GM19467 (cell line): Measurements from ENCODE around the gene NSD1.
A peak's percentile ranks its signal among the peaks of the same experiment; 100 is the strongest.

ENCODE experiments used
- ATAC-seq: cut with Tn5 transposase; IDR thresholded peaks from one replicate; pipeline ENCODE4 v1.9.1; 2021; ENCODE audit warnings: mild to moderate bottlenecking, moderate library complexity; ENCODE audit not compliant: unreplicated experiment

Gene NSD1

GRCh38 chr5:177271113-177271512 lies 137.5 kb downstream of the NSD1 start:
- ATAC-seq, result no peak

DNA sequence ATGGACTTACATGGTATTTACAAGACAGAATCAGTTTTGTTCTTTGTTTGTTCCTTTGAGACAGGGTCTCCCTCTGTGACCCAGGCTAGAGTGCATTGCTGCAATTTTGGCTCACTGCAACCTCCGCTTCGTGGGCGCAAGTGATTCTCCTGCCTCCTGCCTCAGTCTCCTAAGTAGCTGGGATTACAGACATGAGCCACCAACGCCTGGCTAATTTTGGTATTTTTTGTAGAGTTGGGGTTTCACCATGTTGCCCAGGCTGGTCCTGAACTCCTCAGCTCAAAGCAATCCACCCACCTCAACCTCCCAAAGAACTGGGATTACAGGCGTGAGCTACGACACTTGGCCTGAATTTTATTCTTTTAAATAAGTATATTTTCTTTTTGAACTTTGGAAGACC lies 142.3 kb downstream of the NSD1 start:
- no peak for ATAC-seq

- ATAC-seq, result no peak
Observed at GRCh38 chr5:177276886-177277285, 143.3 kb downstream of the NSD1 start.

DNA sequence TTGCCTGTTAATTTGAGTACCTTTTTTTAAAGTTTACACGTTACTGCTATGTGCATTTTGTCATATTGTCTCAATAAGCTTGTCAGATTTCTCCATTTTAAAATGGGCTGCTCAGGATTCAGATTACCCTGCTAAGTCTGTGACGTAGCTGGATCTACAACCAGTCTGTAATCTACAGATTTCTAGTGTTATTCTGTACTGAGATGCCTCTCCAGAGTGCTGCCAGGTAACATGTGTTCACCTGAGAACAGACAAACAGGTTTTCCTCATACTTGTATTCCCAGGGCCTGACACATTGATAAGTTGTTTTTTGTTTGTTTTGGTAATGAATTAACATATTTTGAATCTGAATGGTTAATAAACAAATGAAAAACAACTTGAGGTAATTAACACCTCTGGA lies 154.6 kb downstream of the NSD1 start:
- ATAC-seq, result no peak

DNA sequence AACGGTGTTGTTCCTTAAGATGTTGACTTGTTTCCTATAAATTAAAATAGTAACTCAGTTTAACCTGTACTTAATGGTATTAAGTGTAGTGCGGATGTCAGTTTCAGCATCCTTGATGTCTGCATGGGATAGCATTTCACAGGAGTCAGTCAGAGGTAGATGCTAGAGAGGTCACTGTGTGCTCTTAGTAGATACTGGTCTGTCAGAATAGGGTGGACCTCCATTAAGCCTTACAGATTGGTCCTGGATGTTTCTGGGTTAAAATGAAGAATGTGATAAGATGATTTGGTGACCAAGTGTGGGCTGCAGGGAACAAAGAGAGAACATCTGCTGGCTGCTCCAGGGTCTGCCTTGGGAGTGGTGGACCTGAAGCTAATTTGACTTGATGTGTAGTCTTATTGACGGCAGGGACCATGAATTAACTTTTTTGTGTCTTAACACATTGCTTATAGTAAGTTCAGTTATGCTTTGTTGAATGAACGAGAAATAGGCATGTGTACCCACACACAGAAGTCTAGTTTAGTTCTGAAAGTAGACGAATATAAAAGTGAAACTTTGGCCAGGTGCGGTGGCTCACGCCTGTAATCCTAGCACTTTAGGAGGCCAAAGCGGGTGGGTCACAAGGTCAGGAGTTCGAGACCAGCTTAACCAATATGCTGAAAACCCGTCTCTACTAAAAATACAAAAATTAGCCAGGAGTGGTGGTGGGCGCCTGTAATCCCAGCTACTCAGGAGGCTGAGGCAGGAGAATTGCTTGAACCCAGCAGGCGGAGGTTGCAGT lies 157.4 kb downstream of the NSD1 start:
- ATAC-seq, result no peak

GRCh38 chr5:177291735-177292134 lies 158.2 kb downstream of the NSD1 start:
- ATAC-seq, result no peak

GRCh38 chr5:177293819-177294581 lies 160.4 kb downstream of the NSD1 start:
- no peak for ATAC-seq

- no peak for ATAC-seq
Observed at GRCh38 chr5:177294632-177295031, 161.1 kb downstream of the NSD1 start.

GRCh38 chr5:177295924-177296323 lies 162.4 kb downstream of the NSD1 start:
- no peak for ATAC-seq

- no peak for ATAC-seq
Observed at GRCh38 chr5:177296581-177296980, 163.0 kb downstream of the NSD1 start.

DNA sequence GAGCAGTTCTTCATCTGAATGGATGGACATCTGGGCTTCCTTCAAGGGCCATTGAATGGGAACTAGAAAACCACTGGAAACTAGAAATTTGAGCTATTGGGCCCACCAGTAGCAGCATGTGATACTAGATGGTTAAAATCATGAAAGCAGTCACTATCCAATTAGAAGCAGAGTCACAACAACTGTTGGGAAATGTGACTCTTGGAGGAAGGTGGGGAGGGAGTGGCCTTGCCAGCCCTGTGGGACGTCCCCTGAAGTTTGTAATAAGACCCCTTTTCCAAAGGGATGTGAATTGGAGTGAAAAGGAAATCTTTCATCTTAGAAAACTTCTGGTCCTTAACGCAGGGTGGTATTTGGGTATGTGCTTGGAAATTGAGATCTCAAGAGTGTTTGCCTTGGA lies 164.3 kb downstream of the NSD1 start:
- ATAC-seq, result no peak

DNA sequence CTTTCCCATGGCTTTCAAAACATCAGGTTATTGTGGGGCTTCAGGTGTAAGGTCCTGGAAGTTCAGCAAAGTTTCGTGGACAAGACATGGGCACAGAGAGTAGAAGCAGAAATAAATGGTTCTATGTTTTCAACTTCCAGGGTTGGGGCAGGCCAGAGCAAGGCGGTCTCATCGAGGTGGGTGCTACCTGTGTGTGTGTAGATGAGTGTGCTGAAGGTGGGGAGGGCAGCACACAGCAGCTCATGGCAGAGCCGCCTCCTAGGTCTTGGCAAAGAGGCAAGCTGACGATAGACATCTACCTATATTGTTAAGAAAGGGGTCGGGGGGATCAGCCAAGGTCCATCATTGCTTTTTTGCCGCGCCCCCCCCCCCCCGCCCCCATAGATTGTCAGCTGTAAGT lies 166.1 kb downstream of the NSD1 start:
- ATAC-seq, result no peak

GRCh38 chr5:177300236-177300880 lies 166.8 kb downstream of the NSD1 start:
- peak; percentile 39 for ATAC-seq

- no peak for ATAC-seq
Observed at GRCh38 chr5:177300951-177301350, 167.4 kb downstream of the NSD1 start.

DNA sequence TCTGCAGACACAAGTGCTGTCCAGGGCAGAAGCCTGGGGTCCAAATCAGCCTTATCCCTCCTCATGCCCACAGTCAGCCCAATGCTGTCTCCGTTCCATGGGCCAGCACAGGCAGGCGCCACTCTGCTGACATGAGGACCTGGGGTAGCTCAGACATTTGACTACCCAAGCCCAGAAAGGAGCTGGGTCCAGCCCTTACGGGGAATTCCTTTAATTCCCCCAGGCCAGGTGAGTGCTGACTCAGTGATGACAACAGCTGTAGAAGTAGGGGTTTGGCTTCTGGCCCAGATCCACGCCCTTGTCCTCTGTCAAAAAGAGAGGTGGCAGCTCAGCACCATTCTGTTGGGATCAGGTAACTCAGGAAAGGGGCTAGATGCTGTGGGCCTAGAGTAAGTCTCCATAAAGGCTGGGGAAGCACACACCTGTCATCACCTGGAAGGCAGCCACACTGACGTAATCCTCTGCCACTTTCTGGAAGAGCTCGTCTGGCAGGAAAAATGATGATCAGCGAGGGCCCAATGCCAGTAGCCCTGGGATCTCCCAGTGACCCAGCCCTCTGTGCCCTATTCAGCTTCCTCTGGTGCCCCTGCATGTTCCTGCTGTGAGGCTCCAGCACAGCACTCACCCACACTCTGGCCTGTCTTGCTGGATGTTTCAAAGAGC lies 168.1 kb downstream of the NSD1 start:
- ATAC-seq, result no peak

GRCh38 chr5:177302354-177303110 lies 169.0 kb downstream of the NSD1 start:
- ATAC-seq, result no peak

- peak; percentile 45 for ATAC-seq
Observed at GRCh38 chr5:177303121-177303924, 169.8 kb downstream of the NSD1 start, which contains the start of the genes PRELID1 and RAB24. Gene PRELID1, plus strand, starts transcription at chr5:177303799. Its CDS starts 187 bp downstream, at chr5:177303986. Gene RAB24, minus strand, starts transcription at chr5:177303719. Its CDS starts 431 bp downstream, at chr5:177303288.

GRCh38 chr5:177303925-177304391 lies 170.4 kb downstream of the NSD1 start:
- no peak for ATAC-seq

DNA sequence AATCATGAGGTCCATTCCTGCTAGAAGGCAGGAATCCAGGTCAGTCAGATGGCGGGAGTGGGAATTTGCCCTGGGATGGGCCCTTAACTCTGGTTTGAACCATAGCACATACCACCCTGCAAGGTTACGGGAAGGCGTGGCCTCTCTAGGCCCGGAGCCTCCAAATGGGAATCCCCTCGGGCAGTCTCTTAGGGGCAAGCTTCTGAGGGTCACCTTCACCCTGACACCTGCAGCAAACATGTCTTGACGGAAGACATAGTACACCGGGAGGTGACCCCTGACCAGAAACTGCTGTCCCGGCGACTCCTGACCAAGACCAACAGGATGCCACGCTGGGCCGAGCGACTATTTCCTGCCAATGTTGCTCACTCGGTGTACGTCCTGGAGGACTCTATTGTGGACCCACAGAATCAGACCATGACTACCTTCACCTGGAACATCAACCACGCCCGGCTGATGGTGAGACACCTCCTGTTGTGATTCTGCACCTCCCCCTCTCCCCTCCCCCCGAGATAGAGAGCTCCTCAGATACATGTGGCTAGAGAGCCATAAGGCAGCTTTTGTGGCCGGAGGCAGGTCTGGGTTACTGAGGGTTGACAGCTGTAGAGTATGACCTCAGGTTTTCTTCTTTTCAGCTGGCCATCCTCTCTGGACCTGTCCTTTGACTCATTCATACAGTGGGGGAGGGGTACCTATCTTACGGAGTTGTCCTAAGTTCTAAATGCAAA lies 171.0 kb downstream of the NSD1 start:
- no peak for ATAC-seq
